GM21528 (cell line): Measurements from ENCODE around the gene GARIN6.
"Not testable (repeated sequence)": the region's sequence is repeated elsewhere in the genome, so short reads cannot be mapped to it uniquely, and the experiment has no call there.

Source experiments
- ATAC-seq: cut with Tn5 transposase; IDR thresholded peaks from one replicate; pipeline ENCODE4 v1.9.1; 2021; ENCODE audit warnings: mild to moderate bottlenecking, moderate library complexity; ENCODE audit not compliant: unreplicated experiment, low FRiP score

GARIN6 gene

GRCh38 chr12:99647453-99647852, at the start of gene GARIN6:
GARIN6 (plus strand) TSS chr12:99647753; CDS start chr12:99648175, 422 bp downstream.
- no peak for ATAC-seq

DNA sequence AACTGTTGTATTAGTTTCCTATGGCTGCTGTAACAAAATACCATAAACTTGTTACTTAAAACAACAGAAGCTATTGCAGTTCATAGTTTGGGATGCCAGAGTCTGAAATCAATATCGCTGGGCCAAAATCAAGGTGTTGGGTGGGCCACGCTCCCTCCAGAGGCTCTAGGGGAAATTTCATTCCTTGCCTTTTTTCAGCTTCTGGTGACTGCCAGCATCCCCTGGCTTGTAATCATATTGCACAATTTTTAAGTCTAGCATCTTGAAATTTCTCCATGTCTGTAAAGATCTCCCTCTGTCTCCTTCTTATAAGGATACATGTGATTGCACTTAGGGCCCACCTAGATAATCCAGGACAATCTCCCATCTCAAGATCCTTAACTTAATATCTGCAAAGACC, 48.8 kb upstream of the GARIN6 start:
- ATAC-seq: no peak

GRCh38 chr12:99600388-99600787, 47.2 kb upstream of the GARIN6 start:
- peak; percentile 84 for ATAC-seq

DNA sequence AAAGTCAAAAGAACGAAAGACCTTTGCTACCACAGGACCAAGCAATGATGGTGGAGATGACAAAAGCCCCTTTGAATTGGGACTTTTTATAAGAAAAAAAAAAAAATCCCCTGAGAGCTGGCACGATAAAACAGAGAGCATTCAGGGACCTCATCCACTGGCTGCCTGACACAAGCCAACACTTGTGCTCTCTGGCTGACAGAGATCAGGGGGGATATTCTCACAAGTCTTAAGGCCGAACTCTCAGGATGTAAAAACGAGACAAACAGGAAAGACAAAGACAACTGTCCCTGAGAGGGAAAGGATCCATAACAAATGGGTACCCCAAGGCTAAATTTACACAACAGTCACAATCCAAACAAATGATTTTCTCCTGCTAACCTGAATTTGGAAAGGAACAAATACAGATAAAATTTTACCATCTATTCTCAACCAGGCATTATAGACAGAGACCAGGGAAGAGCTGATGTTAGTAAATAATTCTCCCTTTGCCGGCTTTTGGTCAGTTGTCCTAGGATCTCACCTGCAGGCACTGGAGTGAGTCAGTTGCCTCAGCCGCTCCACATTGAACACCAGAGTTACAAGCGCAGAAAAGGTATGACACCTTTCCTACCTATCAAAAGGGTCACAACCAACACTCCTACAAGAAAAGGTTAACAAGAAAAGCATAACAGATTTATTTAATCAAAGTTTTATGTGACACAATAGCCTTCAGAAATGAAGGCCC, 37.9 kb upstream of the GARIN6 start:
- ATAC-seq: no peak

DNA sequence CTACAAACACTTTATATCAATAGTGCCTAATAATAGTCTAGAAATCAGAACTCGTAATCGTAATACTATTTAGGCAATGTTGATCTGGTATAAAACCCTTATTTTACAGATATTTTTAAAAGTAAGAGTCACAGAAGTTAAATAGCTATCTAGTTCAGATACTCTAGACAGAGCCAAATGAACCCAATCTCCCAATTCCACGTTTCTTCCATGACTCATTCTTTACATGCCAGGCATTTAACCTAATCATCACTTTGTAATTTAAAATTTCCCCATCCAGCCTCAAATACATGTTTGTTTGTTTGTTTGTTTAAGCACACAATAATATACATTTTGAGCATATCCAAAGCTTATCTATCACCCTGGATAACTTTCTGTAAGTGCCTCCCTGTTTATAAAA, 36.4 kb upstream of the GARIN6 start:
- no peak for ATAC-seq

DNA sequence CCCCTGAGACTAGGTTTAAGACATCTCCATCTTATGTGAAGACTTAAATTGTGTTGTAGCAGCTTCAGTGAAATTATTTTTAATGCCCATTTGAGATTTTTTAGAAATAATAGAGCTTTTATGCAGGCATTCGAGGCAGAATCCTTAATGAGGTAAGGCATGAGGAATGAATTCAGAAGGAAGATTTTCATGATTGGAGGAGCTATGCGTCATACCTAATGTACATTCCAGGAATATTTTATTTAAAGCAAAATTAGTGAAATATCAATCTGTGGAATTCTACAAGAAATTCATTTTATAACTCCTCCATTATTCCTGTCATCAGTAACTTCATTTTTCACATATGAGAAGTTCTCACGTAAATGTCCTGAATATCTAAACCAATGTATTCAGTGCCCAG, 36.0 kb upstream of the GARIN6 start:
- ATAC-seq: no peak

DNA sequence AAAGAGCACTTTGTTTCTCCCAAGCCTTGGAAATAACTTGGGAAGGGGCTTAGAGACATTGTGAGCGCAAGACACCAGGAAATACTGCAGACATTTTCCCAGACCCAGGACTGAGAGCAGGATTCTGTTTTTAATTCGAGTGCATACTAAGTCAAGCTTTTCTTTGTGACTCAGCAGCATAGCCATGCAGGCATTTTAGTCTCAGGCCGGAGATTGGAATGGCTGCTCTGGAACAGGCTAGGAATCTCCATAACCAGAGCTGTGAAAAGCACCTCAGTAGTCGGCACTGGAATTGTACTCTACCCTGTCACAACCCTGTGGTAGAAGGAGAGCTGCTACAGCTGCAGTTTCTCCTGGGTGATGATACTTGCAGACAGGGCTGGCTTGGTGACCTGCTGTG, 28.9 kb upstream of the GARIN6 start:
- no peak for ATAC-seq

GRCh38 chr12:99619389-99620158, 28.0 kb upstream of the GARIN6 start:
- ATAC-seq: peak; percentile 98

DNA sequence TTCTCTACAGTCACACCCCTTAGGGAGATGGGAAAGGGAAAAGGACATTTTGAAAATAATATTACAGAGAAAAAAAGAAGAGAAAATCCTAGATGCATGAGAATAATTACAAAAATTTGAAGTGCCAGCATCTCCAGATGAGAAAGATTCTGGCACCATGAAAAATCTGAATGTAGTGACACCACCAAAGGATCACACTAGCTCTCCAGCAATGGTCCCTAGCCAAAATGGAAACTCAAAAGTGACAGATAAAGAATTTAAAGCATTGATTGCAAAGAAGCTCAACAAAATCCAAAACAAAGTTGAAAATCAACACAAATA, 27.4 kb upstream of the GARIN6 start:
- ATAC-seq: no peak

DNA sequence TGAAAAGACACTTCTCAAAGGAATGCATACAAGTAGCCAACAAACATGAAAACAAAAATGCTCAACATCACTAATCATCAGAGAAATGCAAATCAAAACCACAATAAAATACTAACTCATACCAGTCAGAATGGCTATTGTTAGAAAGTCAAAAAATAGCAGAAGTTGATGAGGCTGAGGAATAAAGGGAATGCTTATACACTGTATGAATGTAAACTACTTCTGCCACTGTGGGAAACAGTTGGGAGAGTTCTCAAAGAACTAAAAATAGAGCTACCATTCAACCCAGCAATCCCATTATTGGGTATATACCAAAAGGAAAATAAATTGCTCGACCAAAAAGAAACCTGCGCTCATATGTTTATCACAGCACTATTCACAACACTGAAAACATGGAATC, 23.0 kb upstream of the GARIN6 start:
- ATAC-seq: not testable (repeated sequence)

- no peak for ATAC-seq
Observed at GRCh38 chr12:99627459-99627858, 20.1 kb upstream of the GARIN6 start.

GRCh38 chr12:99644629-99645028, 2.9 kb upstream of the GARIN6 start:
- ATAC-seq: no peak

GRCh38 chr12:99648183-99648582, 630 bp downstream of the GARIN6 start:
- no peak for ATAC-seq

DNA sequence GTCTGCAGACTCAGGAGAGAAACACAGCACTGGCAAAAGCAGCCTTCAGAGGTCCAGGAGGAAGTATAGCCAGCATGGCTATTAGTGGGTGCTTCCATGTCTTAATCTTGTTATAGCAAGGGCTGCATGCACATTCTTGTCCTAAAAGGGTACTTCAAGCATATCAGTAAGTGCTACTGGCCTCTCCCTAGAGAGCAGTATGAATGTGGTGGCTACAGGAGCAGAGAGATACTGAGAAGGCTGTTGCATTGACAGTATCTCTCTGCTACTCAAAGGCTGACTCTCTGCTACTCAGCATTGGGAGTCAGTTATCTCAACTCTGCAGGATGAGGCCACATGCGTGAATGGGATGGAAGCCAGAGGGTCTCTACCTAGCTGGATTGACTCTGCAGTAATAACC, 2.0 kb downstream of the GARIN6 start:
- ATAC-seq: no peak

DNA sequence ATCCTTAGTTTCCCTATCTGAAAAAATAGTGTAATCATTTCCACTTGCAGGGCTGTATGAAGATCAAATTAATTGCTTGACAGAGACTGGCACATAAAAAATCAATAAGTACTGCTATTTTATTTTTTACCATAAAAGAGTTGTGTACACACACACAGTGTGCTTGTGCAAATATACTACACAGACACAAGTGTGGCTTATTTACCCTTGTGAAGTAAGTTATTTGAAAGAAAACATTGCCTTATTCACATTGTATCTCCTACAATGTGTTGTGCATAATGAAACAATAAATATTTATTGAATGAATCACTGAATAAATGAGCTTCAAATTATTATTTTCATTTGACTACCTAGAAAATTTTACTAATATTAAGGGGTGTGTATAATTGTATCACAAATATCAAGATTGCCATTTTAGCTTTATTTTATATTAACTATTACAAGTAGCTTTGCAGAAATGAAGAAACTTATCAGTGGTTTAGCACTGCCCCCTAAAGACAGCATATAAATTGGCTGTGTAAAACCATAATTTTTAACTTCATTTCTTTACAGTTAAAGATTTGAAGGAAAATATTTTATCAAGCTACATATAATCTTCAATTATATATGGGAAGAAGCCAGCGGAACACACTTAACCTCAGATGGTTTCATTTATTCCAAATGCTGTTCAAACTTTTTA, 11.3 kb downstream of the GARIN6 start:
- ATAC-seq: no peak

DNA sequence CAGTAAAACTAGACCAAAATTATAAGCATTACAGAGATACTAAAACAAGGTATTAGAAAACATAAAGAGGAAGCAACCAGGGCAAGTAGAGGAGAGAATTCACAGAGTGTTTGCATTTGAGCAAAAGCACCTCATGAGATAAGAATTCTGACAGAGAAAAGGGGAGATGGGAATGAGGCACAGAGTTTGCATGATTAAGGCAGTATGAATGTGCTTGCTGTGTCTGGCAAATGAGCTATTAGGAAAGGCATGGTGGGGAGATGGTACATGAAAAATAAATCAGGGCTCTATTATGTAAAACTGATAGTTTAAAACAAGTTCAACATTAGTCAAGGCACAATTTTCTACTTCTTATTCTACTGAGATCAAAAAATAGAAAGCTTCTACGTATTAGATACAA, 23.1 kb downstream of the GARIN6 start:
- ATAC-seq: no peak

DNA sequence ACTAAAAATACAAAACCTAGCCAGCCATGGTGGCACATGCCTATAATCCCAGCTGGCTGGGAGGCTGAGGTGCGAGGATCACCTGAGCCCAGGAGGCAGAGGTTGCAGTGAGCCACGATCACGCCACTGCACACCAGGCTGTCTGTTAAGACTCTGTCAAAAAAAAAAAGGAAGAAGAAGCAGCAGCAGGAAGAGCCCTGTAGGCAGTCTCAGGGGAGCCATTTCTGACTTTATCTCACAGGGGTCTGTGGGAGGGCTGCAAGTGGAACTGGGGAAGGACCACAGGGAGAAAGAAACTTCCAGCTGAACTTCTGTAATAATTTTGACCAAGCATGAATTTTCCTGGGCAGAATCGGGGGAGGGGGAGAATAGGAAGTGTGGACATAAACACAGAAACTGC, 32.7 kb downstream of the GARIN6 start:
- ATAC-seq: no peak

DNA sequence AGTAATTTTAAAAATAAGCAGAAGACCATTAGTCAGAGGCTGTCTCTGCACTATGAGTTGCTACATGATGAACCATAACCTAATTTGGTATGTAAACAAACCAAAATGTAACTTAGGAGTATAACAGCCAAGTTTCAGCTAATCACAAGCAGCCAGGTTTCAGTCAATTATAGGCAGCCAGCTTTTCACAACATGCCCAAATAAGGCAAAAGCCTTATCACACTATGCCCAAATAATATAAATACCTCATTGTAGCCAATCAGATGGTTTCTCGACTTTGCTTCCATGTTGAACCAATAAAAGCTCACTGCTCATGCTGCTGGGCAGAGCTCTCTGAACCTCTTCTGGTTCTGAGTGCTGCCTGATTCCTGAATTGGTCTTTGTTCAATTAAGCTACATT, 38.6 kb downstream of the GARIN6 start:
- no peak for ATAC-seq

DNA sequence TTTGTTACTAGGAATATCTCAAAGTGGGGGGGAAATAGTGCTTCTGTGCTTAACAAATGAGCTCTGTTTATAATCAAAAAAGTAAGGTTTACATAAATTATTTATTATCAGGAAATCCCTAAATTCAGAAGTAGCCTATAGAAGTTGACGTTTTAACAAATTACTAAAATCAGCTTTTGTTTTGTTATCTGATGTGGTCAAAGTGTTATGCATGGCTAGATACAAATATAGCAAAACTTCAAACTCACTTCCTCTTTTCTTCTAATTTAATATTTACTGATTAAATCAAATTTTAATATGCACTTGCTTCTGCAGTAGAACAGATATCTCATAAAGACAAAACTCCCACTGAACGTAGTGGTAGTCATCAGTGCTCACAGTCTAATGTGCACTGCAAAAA, 47.5 kb downstream of the GARIN6 start:
- ATAC-seq: no peak
